GM18873 (cell line): ENCODE data around the gene CMC1.
"Not testable (repeated sequence)": the region's sequence is repeated elsewhere in the genome, so short reads cannot be mapped to it uniquely, and the experiment has no call there.

ENCODE experiments used
- ATAC-seq: cut with Tn5 transposase; IDR thresholded peaks from one replicate; pipeline ENCODE4 v1.9.1; 2021; ENCODE audit warnings: mild to moderate bottlenecking, moderate library complexity, moderate number of reproducible peaks; ENCODE audit not compliant: unreplicated experiment, low FRiP score

CMC1 gene

GRCh38 chr3:28241221-28242160 lies at the start of gene CMC1:
TSS of gene CMC1 (plus strand) at chr3:28241619. CDS start at chr3:28241794, 175 bp downstream.
- ATAC-seq = peak; percentile 99

DNA sequence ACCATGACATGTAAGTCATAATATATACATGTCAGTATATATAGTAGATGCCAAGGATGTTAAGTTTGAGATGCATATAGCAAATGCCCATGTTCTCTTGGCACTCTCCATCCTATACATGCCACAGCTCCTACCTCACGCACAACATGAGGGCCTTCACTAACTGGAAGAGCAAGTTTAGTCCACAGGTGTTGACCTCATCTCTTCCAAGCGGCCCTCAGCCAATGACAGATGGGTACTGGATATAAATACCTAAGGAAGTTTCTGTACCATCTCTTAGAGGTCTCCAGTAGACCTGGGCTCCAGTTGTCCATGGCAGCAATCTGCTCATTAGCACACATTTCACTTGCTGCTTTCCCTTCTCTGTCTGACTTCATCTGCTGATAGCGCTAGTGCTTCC lies 43.3 kb upstream of the CMC1 start:
- ATAC-seq = no peak

GRCh38 chr3:28198974-28199373 lies 42.4 kb upstream of the CMC1 start:
- no peak for ATAC-seq

- ATAC-seq = not testable (repeated sequence)
Measured at GRCh38 chr3:28199643-28200042, 41.8 kb upstream of the CMC1 start.

DNA sequence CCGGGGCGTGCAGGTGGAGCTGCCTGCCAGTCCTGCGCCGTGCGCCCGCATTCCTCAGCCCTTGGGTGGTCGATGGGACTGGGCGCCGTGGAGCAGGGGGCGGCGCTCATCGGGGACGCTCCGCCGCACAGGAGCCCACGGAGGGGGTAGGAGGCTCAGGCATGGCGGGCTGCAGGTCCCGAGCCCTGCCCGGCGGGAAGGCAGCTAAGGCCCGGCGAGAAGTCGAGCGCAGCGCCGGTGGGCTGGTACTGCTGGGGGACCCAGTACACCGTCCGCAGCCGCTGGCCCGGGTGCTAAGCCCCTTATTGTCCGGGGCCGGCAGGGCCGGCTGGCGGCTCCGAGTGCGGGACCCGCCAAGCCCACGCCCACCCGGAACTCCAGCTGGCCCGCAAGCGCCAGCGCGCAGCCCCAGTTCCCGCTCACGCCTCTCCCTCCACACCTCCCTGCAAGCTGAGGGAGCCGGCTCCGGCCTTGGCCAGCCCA lies 41.0 kb upstream of the CMC1 start:
- ATAC-seq = not testable (repeated sequence)

DNA sequence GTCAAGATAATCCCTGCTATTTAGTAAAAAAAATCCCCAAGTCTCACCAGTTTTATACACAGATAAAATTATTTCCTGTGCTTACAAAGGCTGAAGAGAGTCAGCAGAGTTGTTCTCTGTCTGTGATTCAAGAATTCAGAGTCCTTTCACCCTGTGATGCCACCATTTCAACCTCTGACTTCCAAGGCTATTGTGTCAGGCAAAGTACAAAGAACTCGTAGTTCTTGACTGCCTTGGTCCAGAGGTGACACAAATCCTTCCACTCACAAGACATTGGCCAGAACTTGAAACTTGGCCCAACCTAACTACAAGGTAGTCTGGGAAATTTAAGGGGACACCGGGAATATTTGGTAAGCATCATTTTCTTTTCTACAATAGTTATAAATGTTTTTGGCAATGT lies 34.9 kb upstream of the CMC1 start:
- ATAC-seq = no peak

DNA sequence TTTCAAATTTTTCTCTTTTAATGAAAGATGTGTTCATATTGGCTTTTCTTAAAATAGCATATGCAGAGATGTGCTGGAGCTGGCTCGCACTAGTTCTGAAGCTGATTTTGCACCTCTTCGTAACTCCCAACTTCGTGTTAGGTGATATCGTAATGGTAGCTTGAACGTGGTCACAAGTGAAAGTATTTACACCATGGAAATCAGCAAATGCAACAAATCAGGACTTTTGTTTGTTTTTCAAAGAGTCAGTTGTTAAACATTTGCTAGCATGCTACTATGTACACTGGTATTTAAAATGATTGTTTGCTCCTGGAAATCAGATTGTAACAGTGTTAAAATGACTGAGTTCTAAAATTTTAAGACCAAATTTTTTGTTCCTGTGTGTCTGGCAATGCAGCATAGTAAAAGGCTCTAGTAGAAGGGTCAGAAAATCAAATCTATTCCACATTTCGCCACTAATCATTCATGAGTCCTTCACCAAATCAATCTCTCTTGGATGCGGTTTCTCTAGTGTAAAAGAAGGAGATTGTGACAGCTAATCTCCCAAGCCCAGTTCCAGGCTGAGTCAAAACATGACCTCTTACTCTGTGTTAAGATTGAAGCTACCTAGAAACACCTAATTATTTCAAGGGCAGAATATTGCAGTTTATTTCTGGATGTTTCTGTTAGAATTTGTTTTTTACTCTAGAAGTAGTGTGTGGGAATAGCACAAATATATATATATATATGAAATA lies 34.3 kb upstream of the CMC1 start:
- ATAC-seq = no peak

DNA sequence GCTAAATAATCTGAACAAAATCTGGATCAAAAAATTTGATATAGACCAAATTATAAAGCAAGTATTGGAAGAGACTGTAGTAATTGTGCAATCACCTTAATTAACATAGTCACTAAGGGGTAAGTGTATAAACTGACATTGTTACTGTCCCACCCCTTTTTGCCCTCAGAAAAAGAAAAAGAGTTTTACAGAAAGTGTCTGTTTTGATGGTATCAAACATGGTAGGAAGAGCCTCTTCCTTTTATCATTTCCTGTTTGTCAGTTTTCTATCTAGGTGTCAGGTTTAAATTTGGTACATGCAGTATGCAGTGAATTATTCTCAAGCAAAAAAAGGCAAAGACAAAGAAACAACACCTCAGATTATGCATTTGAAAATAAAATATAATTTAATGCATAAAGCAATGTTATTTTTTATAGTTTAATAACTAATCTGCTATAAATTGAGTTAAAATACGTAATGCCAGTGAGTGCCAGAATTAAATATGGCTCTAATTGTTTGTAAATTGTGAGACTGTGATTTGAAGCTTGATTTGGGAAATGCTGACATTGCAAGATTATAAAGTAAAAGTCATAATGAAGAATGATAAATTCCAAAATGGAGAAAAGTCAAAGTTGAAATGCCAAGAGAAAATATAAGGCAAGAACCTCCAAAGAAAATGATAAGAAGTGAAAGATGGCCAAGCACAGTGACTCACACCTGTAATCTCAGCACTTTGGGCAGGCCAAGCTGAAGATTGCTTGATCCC lies 30.3 kb upstream of the CMC1 start:
- ATAC-seq = no peak

DNA sequence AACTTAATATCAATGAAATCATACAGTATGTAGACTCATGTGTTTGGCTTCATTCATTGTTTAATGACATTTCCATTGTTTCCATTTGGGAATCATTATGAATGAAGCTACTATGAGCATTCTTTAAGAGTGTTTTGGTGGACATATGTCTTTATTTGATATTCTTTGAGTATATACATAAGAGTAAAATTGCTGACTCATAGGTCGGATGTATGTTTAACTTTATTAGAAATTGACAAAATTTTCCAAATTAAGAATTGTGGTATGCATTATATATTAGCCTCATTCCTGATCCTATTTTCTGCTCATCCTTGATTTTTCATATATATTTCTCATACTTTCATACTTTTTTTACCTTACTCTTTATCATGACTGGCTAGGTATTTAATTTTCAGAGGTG lies 28.7 kb upstream of the CMC1 start:
- ATAC-seq = no peak

DNA sequence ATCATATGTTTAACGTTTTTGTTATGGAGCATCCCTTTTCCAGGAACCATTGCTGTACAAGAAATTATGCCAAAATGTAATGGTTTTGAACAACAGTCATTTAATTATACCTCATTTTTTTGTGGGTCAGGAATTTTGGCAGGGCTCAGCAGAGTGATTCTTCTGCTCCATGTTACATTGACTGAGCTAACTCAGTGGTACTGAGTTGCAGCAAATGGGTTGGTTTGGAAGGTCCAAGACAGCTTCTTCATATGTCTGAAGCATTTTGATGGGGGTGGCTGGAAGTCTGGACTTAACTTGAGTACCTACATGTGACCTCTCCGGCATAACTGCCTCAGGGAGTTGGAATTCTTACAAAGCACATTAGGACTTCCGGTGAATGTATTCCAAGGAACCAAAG lies 26.0 kb upstream of the CMC1 start:
- no peak for ATAC-seq

DNA sequence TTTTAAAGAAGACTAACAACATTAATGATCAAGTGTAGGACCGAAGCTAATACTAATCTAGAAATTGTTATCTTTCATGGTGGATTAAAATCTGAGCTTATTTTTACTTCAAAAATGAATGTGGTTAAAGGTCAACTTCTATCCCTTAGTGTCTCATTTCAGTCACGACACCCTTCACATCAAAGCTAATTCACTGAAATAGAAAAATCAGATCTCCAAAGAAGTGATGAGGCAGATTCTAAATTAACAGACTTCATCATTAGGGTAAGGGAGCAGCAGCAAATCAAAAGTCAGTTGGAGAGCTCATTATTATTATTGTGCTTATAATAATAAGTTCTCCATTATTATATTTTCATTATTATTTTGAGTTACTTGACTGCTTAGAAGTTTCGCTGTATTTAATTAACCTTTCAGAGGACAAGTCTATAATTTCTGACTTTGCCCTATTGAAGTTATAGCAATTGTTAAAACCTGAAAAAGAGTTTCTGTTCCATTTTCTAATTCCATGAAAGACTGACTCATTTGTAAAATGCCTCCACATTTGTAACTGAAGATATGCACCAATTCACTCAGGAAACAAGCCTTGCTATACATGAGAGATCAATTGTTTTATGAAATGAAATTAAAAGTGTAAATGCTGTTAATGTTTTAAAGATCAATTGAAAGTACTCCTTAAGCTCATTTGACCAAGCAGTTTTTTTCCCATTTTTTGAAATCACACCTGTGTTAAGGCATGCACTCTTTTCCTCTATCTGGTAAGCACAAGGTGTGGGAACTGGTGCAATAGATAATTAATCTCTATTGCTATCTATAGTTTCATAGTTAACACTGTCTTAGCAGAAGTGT lies 23.1 kb upstream of the CMC1 start:
- no peak for ATAC-seq

DNA sequence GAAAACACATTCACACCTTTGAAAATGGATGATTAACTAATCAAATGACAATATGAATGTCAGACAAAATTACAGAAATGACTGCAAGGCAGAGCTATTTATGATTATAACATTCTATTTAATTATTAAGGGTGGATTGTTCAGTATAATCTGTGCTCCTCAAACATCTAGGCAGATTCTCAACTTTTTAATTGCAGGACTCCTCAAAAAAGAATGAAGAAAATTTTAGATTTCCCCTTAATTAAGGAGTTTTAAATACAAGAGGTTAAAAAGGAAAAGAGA lies 22.6 kb upstream of the CMC1 start:
- no peak for ATAC-seq

- ATAC-seq = no peak
Measured at GRCh38 chr3:28224430-28224829, 17.0 kb upstream of the CMC1 start.

- ATAC-seq = no peak
Measured at GRCh38 chr3:28226020-28226419, 15.4 kb upstream of the CMC1 start.

DNA sequence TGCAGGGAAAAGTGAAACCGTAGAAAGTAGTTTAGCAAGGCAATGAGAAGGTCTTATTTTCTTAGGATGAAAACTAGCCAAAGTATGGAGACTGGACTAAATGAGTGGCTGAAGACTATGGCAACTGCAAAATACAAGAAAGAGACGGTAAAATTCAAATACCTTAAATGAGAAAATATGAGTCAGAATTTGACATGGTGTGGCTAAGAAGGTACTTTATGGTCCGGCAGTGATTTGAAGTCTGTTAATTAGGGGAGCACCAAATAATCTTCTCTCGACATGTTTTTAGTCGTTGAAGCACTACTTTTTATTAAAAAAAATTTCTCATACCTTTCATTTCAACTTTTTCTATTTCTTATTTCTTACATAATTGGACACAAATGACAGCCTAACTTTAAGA lies 12.8 kb upstream of the CMC1 start:
- no peak for ATAC-seq

- no peak for ATAC-seq
Measured at GRCh38 chr3:28232659-28233058, 8.8 kb upstream of the CMC1 start.

- ATAC-seq = no peak
Measured at GRCh38 chr3:28234454-28234853, 7.0 kb upstream of the CMC1 start.

DNA sequence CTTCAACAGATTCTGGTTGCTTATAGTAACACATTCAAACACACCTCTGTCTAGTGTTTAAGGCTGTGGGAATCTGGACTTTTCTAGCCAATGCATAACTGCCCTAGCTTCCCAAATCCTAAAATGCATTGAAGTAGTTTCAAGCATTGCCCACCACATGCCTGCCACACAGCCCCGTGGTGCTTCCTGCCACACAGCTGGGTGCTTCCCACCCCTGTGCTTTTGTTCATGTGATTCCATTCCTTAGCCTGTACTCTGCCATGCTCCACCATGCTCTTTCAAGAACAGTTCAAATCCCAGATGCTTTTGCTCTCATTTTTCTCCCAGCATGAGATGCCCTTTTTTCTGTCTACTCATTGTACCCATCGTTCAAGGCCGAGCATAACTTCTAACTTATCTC lies 2.3 kb upstream of the CMC1 start:
- ATAC-seq = no peak

DNA sequence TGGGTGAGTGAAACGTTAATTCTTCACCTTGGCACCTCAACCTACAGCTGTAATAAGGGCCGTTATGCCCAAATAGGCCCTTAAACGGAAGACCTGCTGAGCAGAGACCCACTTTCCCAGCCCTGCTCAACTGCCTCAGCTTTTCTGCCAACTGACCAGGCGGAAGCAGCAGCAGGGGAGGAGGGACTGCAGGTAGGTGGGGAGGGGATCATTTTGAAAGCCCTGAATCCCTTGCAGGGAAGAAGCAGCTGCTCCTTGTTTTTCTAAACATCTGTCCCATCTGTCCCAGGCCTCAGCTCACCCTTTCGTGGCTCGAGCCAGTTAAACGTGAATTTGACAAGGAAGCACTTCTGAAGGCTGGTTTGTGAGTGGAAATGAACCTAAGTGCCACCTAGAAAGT lies 978 bp upstream of the CMC1 start:
- no peak for ATAC-seq

GRCh38 chr3:28242519-28242918 lies 1.1 kb downstream of the CMC1 start:
- no peak for ATAC-seq
